HepG2 (cell line): Measurements from ENCODE around the gene UBE2D4.

ENCODE experiments used
- MAX ChIP-seq: IDR thresholded peaks from 2 replicates; pipeline ENCODE4 v1.6.1; 2012; ENCODE audit warnings: inconsistent platforms
- PPARG ChIP-seq: conservative IDR thresholded peaks from 2 replicates; pipeline ENCODE4 v1.6.1; 2016; ENCODE audit warnings: missing biosample characterization, missing genetic modification reagents
- TCF12 ChIP-seq, 2 experiments: fragments of 450-650 bp in 1 of 2; sonication (generic) in 1 of 2; formaldehyde crosslinking in 1 of 2; IDR thresholded peaks; 2 replicates each; pipeline versions ENCODE4 v1.6.1 to v1.8.0; 2017 to 2022; ENCODE audit warnings: antibody characterized with exemption in 1 of 2, mild to moderate bottlenecking in 1 of 2, missing genetic modification reagents in 1 of 2, moderate library complexity in 1 of 2
- TRIM24 ChIP-seq: sonication (generic); formaldehyde crosslinking; IDR thresholded peaks from 2 replicates; pipeline ENCODE4 v1.8.0; 2022; ENCODE audit warnings: mild to moderate bottlenecking, missing genetic modification reagents
- TF ChIP-seq, protein P1 (sequence below): sonication (generic); formaldehyde crosslinking; IDR thresholded peaks from 2 replicates; pipeline ENCODE4 v1.5.0; 2020; ENCODE audit warnings: mild to moderate bottlenecking, missing genetic modification reagents, moderate library complexity
- TF ChIP-seq, protein P2 (sequence below): sonication (generic); formaldehyde crosslinking; IDR thresholded peaks from 2 replicates; pipeline ENCODE4 v1.5.0; 2020; ENCODE audit warnings: missing genetic modification reagents
- TF ChIP-seq, protein P3 (sequence below): sonication (generic); formaldehyde crosslinking; IDR thresholded peaks from 2 replicates; pipeline ENCODE4 v1.4.0; 2020; ENCODE audit warnings: missing genetic modification reagents

DNA sequence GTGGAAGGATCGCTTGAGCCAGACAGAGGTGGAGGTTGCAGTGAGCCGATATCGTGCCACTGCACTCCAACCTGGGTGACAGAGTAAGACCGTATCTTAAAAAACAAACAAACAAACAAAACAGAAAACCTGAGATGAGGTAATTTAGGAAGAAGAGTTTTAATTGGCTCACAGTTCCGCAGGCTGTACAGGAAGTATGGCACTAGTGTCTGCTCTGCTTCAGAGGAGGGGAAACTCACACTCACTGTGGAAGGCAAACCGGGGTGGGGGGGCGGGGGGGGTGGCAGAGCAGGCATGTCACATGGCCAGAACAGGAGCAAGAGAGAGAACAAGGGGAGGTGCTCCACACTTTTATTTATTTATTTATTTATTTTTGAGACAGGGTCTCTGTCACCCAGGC lies 5.1 kb downstream of the UBE2D4 start:
- TF ChIP-seq, protein P1, sequence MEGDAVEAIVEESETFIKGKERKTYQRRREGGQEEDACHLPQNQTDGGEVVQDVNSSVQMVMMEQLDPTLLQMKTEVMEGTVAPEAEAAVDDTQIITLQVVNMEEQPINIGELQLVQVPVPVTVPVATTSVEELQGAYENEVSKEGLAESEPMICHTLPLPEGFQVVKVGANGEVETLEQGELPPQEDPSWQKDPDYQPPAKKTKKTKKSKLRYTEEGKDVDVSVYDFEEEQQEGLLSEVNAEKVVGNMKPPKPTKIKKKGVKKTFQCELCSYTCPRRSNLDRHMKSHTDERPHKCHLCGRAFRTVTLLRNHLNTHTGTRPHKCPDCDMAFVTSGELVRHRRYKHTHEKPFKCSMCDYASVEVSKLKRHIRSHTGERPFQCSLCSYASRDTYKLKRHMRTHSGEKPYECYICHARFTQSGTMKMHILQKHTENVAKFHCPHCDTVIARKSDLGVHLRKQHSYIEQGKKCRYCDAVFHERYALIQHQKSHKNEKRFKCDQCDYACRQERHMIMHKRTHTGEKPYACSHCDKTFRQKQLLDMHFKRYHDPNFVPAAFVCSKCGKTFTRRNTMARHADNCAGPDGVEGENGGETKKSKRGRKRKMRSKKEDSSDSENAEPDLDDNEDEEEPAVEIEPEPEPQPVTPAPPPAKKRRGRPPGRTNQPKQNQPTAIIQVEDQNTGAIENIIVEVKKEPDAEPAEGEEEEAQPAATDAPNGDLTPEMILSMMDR (CRISPR knock-in tag) = no peak
- TF ChIP-seq, protein P2, sequence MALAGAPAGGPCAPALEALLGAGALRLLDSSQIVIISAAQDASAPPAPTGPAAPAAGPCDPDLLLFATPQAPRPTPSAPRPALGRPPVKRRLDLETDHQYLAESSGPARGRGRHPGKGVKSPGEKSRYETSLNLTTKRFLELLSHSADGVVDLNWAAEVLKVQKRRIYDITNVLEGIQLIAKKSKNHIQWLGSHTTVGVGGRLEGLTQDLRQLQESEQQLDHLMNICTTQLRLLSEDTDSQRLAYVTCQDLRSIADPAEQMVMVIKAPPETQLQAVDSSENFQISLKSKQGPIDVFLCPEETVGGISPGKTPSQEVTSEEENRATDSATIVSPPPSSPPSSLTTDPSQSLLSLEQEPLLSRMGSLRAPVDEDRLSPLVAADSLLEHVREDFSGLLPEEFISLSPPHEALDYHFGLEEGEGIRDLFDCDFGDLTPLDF (CRISPR knock-in tag) = no peak
- TF ChIP-seq, protein P3, sequence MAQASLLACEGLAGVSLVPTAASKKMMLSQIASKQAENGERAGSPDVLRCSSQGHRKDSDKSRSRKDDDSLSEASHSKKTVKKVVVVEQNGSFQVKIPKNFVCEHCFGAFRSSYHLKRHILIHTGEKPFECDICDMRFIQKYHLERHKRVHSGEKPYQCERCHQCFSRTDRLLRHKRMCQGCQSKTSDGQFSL (CRISPR knock-in tag) = no peak
- no peak for TF ChIP-seq MAX
- TF ChIP-seq TRIM24 (CRISPR knock-in tag) = no peak
- TF ChIP-seq TCF12 (IDR thresholded peaks at IDR 0.05) = no peak
- no peak for TF ChIP-seq TCF12 (CRISPR knock-in tag; IDR thresholded peaks at IDR 0.05)
- TF ChIP-seq PPARG (CRISPR knock-in tag) = no peak
